Coronary artery (tissue), 2 donors: ENCODE data around the gene ROR1.

Experiments used
- DNase-seq: peaks from one replicate; pipeline ENCODE4 v3.0.0-alpha.2; 2017; ENCODE audit warnings: low spot score
- H3K27ac ChIP-seq, 2 donors: fragments of 200-600 bp; sonication (generic); one replicate each; pipeline ENCODE4 v1.5.1; 2016 to 2019
- H3K4me3 ChIP-seq: fragments of 200-600 bp; sonication (generic); 2 replicates; pipeline ENCODE4 v1.5.1; 2016; ENCODE audit warnings: mild to moderate bottlenecking, moderate library complexity
- CTCF ChIP-seq: fragments of 200-600 bp; sonication (generic); IDR thresholded peaks from one replicate; pipeline ENCODE4 v1.5.1; 2019; ENCODE audit warnings: antibody characterized with exemption

Gene ROR1

GRCh38 chr1:64062529-64062928 lies 288.7 kb downstream of the ROR1 start:
- no peak for TF ChIP-seq CTCF
- no peak for DNase-seq
- Histone ChIP-seq H3K4me3 (no peak overlapping the region), H3K27ac (no peak overlapping the region)

GRCh38 chr1:64062941-64063581 lies 289.2 kb downstream of the ROR1 start:
- DNase-seq = no peak
- no peak for TF ChIP-seq CTCF
- Histone ChIP-seq H3K27ac (no peak overlapping the region), H3K4me3 (no peak overlapping the region)

GRCh38 chr1:64065571-64065970 lies 291.8 kb downstream of the ROR1 start:
- no peak for DNase-seq
- TF ChIP-seq CTCF = no peak
- no peak overlapping the region for H3K27ac ChIP-seq

GRCh38 chr1:64072089-64072793 lies 298.4 kb downstream of the ROR1 start:
- no peak for DNase-seq
- no peak for TF ChIP-seq CTCF
- H3K27ac ChIP-seq = peak overlapping the region in 1 of 2 donors; percentile 25

More at GRCh38 chr1:64065571-64065970, 291.8 kb downstream of the ROR1 start:
- no peak overlapping the region for H3K4me3 ChIP-seq

GRCh38 chr1:64073705-64074104 lies 299.9 kb downstream of the ROR1 start:
- Histone ChIP-seq H3K27ac (no peak overlapping the region), H3K4me3 (no peak overlapping the region)
- TF ChIP-seq CTCF = no peak
- DNase-seq = no peak

More at GRCh38 chr1:64072089-64072793, 298.4 kb downstream of the ROR1 start:
- no peak overlapping the region for H3K4me3 ChIP-seq

- DNase-seq = no peak
- Histone ChIP-seq H3K4me3 (no peak overlapping the region), H3K27ac (no peak overlapping the region)
- no peak for TF ChIP-seq CTCF
These were observed 300.9 kb downstream of the ROR1 start for GRCh38 chr1:64074767-64075166.
